ENCODE measurements around the gene C1QTNF6.

- TF ChIP-seq GABPA (IDR thresholded peaks at IDR 0.05; ENCODE audit: low read depth) (no peak), CTCF (IDR thresholded peaks at IDR 0.05; ENCODE audit: insufficient read depth, low read length) (no peak), REST (IDR thresholded peaks at IDR 0.05; ENCODE audit: insufficient replicate concordance, low read depth) (no peak), POLR2AphosphoS5 (IDR thresholded peaks at IDR 0.05; ENCODE audit: low read depth) (no peak)
Observed at GRCh38 chr22:37135023-37135422, 53.0 kb downstream of the C1QTNF6 start.
